NCI-H1694 treated with DMSO at 0.1 percent for 48 hours (cell line): ENCODE results near the gene ITPR2.

Source experiments
- DNase-seq: peaks from one replicate; lab custom pipeline; 2025; lab: John Stamatoyannopoulos, UW

ITPR2 gene

GRCh38 chr12:26292596-26292995, 540.4 kb downstream of the ITPR2 start:
- no peak for DNase-seq

- no peak for DNase-seq
Observed at GRCh38 chr12:26290565-26290964, 542.4 kb downstream of the ITPR2 start.

- DNase-seq, result no peak
Observed at GRCh38 chr12:26287671-26288381, 545.2 kb downstream of the ITPR2 start.
